HG03280 (cell line): ENCODE results near the gene STAM2.
A peak's percentile ranks its signal among the peaks of the same experiment; 100 is the strongest.
"Not testable (repeated sequence)": the region's sequence is repeated elsewhere in the genome, so short reads cannot be mapped to it uniquely, and the experiment has no call there.

ENCODE experiments used
- ATAC-seq: cut with Tn5 transposase; IDR thresholded peaks from one replicate; pipeline ENCODE4 v1.9.1; 2021; ENCODE audit warnings: mild to moderate bottlenecking, moderate library complexity; ENCODE audit not compliant: unreplicated experiment

The STAM2 gene

GRCh38 chr2:152175368-152176112 is at the start of gene STAM2:
Gene STAM2, minus strand, starts transcription at chr2:152175763. Its CDS starts 121 bp downstream, at chr2:152175642.
- ATAC-seq = peak; percentile 80

DNA sequence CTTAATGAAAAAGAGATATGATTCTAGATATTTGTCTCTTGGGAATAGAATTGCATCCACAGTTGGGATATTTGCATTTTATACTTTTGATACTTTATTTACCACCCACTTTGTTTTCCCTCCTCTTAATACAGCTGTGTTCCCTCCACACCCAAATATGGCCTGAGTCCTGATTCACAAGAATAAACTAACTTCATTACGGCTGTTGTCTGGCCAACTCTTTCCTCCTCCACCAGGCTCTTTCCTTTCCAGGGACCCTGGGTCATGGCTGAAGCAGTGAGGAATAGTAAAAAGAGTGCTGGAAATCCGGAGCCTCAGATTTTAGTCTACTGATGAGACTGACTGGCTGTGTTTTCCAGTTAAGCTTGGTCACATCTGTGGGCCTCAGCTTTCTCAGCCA is 48.4 kb upstream of the STAM2 start:
- ATAC-seq = no peak

DNA sequence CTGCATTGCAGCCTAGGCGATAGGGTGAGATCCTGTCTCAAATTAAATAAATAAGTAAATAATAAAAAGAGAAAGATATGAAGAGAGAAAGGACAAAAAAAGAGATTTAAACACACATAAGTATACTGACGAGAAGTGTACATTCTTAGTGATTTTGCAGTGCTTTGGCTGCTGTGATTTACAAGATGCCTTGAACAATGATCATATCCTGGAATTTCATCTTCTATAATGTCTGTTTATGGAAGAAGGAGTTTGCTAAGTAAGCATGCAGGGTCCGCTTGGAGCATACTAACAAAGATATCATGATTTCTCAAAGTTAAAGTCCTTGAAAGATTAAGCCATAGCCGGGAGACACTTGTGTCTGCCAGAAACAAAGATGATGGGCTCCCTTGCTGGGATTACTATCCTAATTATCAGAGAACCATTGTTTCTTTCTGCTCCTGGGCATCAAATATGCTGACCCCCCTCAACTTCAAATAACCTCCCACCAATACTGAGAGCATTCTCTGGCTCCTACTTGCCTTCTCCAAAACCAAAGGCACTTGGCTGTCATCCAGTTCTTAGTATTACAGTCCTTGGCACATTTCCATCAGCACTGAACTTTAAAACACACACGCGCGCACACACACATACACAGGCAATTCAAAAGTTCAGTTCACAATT is 47.5 kb upstream of the STAM2 start:
- ATAC-seq = no peak

GRCh38 chr2:152221839-152222238 is 46.3 kb upstream of the STAM2 start:
- ATAC-seq = no peak

GRCh38 chr2:152219077-152219828 is 43.7 kb upstream of the STAM2 start:
- ATAC-seq = no peak

DNA sequence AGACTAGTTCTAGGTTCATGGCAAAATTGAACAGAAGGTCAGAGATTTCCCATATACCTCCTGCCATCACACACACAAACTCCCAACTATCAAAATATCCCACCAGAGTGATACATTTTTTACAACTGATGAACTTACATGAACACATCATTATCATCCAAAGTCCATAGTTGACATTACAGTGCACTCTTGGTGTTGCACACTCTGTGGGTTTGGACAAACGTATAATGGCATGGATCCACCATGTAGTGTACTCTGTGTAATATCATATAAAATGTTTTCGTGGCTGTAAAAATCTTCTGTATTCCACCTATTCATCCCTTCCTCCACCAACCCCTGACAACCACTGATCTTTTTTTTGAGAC is 25.9 kb upstream of the STAM2 start:
- no peak for ATAC-seq

DNA sequence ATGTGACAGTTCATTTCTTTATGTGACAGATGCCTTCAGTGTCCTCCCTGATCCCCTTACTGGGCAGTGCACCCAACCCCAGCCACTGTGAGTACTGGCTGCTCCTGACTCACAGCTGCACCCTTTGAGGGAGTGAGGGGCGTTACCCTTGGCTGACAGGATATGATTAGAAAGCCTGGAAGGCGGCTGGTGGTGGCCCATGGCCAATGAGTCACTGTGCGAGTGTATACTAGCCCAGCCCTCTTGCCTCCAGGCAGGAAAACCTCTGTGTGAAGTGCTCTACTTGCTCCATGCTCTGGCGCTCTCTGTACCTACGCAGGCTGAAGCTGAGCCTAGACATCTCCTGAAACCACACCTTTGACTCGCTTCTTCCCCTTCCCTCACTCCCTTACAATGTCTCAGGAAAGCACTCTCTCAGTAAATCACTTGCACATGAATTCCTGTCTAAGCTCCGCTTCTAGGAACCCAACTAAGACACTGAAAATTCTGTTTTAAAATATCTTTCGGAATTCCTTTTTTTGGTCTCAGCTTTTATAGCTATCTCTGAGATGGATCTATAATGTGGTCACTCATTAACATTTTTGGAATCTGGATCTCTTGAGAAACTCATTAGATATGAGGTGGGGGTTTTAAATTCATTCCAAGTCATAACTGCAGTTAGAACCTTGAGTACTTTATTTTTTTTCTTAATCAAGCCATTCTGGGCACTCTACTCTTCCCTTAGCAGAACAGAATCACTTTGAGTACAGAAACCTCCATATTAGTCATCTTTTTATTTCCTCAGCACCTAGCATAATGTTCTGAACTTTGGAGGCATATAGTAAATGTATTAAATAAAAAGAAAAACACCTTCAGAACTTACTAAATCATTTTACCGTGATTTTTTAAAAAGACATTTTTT is 25.3 kb upstream of the STAM2 start:
- ATAC-seq = no peak

DNA sequence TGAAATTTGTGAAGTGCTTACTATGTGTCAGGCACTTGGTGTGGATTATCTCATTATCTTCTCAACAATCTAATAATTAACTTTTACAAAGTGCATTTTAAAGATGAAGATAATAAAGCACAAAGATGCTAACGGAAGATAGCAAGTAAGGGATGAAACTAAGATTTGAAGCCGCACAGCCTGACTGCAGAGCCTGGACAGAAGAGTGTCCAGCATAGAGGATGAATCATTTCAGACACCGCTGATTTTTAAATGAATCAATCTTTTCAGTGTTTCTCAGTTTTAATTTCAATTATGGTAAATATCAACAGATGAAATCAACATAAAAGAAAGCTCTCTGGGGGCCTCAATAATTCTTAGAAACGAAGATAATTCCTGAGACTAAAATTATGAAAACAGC is 24.5 kb upstream of the STAM2 start:
- no peak for ATAC-seq

DNA sequence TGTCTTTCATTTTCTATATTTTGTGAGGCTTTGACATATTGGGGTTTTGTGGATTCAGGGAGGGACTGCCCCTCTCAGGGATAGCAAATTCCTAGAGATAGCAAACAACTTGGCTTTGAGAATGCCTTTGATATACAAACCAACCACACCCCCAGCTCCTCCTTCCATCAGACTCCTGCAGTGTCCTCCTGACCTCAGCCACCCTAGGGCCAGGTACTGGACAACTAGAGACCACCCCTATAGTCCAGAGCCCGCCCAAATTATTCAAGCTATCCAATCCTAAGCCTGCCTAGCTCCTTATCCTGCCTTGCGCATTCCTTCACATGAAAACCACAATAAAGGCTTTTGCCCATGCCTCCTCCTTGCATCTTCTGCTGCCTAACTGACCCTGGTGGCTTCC is 22.9 kb upstream of the STAM2 start:
- no peak for ATAC-seq

- ATAC-seq = not testable (repeated sequence)
Observed at GRCh38 chr2:152197508-152198284, 22.1 kb upstream of the STAM2 start.

GRCh38 chr2:152189622-152190495 is 14.3 kb upstream of the STAM2 start:
- no peak for ATAC-seq

DNA sequence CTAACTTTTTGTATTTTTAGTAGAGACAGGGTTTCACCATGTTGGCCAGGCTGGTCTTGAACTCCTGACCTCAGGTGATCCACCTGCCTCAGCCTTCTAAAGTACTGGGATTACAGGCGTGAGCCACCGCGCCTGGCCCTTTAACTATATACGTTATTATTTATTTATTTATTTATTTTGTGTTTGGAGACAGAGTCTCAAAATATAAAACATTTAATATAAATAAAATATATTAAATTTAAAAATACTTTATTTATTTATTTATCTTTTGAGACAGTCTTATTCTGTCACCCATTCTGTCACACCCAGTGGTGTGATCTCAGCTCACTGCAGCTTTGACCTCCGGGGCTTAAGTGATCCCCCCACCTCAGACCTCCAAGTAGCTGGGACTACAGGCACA is 11.2 kb upstream of the STAM2 start:
- ATAC-seq = not testable (repeated sequence)

GRCh38 chr2:152186262-152186661 is 10.7 kb upstream of the STAM2 start:
- no peak for ATAC-seq

DNA sequence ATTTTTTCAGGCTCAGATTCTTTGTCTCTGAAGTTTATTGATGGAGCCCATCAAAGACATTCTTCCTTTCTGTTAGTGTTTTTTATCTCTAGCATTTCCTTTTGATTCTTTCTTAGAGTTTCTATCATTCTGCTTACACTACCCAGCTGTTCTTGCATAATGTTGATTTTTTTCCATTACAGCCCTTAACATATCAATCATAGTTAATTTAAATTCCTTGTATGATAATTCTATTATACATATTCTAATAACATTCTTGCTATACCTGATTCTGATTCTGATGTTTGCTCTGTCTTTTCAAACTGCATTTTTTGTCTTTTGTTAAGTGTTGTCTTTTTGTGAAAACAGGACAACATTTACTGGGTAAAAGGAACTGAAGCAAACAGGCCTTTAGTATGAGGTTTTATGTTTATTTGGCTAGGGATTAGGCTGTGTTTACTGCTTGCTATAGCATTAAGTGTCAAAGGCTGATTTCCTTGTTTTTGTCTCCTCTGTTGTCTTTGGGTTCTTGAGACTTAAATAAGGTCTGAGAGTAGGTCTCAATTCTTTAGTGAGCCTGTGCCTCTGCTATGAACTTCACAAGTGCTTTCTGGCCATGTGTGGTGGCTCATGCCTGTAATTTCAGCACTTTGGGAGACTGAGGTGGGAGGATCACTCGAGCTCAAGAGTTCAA is 8.0 kb upstream of the STAM2 start:
- no peak for ATAC-seq

DNA sequence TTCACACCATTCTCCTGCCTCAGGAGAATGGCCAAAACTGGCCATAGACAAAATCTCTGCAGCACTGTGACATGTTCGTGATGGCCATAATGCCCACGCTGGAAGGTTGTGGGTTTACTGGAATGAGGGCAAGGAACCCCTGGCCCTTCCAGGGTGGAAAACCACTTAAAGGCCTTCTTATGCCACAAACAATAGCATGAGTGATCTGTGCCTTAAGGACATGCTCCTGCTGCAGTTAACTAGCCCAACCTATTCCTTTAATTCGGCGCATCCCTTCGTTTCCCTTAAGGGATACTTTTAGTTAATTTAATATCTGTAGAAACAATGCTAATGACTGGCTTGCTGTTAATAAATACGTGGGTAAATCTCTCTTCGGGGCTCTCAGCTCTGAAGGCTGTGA is 2.1 kb upstream of the STAM2 start:
- ATAC-seq = not testable (repeated sequence)

DNA sequence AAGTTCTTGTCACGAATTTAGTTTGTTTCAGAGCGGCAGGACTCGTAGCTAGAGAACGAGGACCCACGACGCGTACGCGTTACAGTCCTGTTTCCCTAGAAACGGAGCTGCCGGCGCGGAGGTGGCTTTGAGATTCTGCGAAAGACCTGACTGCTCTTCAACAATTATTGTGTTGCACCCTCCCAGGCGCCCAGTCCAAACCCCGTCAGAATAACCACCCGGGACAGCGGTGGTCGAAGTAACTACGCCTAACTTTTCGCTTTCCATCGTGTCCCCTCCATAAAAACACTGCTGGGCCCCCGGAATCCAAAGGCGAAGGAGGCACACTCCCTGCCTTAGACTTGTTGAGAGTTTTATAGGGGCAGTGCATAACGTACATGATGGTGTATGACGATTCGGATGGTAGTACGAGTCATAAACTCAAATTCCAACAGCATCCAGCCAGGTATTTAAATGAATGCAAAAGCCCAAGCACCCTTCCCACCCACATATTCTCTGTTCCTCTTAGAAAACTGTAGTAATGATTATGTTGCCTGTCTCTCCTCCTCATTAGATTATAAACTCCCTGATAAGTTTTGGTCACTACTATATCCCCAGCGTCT is 651 bp upstream of the STAM2 start:
- peak; percentile 18 for ATAC-seq

DNA sequence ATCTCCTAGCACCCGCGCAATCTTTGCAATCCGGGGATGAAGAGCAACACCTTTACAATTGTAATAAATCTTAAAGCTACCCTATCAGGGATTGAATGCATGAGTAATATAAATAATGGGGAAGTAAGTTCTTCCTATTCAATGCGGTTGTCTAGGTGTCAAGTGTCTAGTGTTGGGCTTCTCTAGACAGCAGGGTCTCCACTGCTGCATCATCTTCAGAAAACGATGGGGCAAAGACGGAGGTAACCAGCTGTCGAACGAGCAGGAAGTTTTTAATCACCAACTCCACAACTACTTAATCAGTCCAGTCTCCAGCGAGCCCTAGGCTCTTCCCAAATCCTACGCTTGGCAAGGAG is 573 bp downstream of the STAM2 start:
- ATAC-seq = peak; percentile 13

- no peak for ATAC-seq
Observed at GRCh38 chr2:152174574-152174973, 989 bp downstream of the STAM2 start.
